ENCODE measurements around the gene RUFY2. TPM values are rescaled to one million over a fixed set of nuclear protein-coding genes. Genes with fewer than 3 reads are reported as not detected.
A peak's percentile ranks its signal among the peaks of the same experiment; 100 is the strongest.

The RUFY2 gene
- total RNA-seq, 4 donors from 2014 or later, result 8.1 to 25.4 (median 14.0) TPM

DNA sequence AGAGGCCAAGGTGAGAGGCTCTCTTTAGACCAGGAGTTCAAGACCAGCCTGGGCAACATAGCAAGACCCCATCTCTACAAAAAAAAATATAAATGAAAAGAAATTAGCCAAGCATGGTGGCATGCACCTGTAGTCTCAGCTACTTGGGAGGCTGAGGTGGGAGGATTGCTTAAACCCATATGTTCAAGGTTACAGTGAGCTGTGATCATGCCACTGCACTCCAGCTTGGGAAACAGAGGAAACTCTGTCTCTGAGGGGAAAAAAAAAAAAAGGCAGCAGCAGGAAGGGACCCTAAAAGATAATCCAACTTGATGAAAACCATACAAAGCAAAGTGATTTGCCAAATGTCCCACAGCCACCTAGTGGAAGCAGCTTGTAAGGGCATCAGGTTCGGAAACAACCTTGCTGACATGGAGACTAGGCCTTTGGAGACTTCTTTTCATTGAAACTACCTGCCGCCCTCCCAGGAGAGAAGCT lies 58.8 kb downstream of the RUFY2 start:
- WGBS, 2 donors, result 40 to 44% methylated on average over 2 of the region's 2 CpGs
- peaks cover 0 to 88% (median 29%) of the 10 kb centered on the region in 3 donors for H3K36me3 ChIP-seq
- H3K9me3 ChIP-seq, result no peaks in the 10 kb centered on the region
- no peak overlapping the region for H3K4me3 ChIP-seq
- TF ChIP-seq POLR2A (IDR thresholded peaks at IDR 0.05), result no peak
- TF ChIP-seq, protein P1, sequence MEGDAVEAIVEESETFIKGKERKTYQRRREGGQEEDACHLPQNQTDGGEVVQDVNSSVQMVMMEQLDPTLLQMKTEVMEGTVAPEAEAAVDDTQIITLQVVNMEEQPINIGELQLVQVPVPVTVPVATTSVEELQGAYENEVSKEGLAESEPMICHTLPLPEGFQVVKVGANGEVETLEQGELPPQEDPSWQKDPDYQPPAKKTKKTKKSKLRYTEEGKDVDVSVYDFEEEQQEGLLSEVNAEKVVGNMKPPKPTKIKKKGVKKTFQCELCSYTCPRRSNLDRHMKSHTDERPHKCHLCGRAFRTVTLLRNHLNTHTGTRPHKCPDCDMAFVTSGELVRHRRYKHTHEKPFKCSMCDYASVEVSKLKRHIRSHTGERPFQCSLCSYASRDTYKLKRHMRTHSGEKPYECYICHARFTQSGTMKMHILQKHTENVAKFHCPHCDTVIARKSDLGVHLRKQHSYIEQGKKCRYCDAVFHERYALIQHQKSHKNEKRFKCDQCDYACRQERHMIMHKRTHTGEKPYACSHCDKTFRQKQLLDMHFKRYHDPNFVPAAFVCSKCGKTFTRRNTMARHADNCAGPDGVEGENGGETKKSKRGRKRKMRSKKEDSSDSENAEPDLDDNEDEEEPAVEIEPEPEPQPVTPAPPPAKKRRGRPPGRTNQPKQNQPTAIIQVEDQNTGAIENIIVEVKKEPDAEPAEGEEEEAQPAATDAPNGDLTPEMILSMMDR (IDR thresholded peaks at IDR 0.05), result peak; percentile 7 to 64 (median 52)
- H3K4me1 ChIP-seq, result no peaks in the 10 kb centered on the region
- H3K27me3 ChIP-seq, result no peaks in the 10 kb centered on the region
- intact Hi-C loops (cut with DNase I), result no loop called here
- no peak overlapping the region for H3K27ac ChIP-seq
- no peak for DNase-seq

DNA sequence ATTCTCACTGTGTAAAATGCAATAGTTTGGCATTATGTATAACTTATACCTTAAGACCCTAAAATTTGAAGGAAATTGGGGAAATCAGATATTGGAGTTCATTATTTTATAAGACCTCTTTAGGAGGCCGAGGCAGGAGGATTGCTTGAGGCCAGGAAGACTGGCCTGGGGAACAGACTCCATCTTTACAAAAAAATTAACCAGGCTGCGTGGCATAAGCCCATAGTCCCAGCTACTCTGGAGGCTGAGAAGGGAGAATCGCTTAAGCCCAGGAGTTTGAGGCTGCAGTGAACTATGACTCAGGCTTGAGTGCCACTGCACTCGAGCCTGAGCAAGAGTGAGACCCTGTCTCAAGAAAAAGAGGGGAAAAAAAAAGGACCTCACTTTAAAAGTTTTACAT lies 60.3 kb downstream of the RUFY2 start:
- Histone ChIP-seq H3K9me3 (no peaks in the 10 kb centered on the region), H3K27me3 (no peaks in the 10 kb centered on the region), H3K4me3 (no peak overlapping the region), H3K36me3 (peaks cover 0 to 88% (median 26%) of the 10 kb centered on the region in 3 donors), H3K27ac (no peak overlapping the region), H3K4me1 (no peaks in the 10 kb centered on the region)
- no peak for TF ChIP-seq POLR2A (IDR thresholded peaks at IDR 0.05)
- TF ChIP-seq, protein P1 (IDR thresholded peaks at IDR 0.05), result no peak
- WGBS, 2 donors, result 81 to 88% methylated on average over 4 of the region's 4 CpGs
- intact Hi-C loops (cut with DNase I), result no loop called here
- no peak for DNase-seq

DNA sequence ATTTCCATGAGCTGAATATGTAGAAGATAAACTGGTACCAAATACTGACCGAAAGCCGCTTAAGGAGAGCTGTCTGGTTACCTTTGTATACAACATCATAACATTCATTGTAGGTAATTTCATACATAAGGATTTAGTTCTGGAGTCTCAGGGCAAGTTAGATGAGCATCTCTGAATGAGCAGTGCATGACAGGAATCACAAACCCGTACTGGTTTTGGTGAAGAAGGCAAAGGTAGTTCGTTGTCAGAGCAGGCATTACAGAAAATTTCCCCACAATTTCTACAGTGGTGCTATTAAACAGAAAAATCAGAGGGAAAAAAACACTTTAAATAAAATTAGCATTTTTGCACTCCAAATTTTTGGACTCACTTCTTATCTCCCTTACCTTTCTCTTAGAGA lies 61.5 kb downstream of the RUFY2 start:
- H3K36me3 ChIP-seq, result peaks cover 0 to 88% (median 37%) of the 10 kb centered on the region in 3 donors
- no peaks in the 10 kb centered on the region for H3K27me3 ChIP-seq
- H3K27ac ChIP-seq, result no peak overlapping the region
- H3K4me1 ChIP-seq, result no peaks in the 10 kb centered on the region
- 90 to 91% methylated on average over 4 of the region's 4 CpGs for WGBS, 2 donors
- DNase-seq, result no peak
- TF ChIP-seq POLR2A (IDR thresholded peaks at IDR 0.05), result no peak
- TF ChIP-seq, protein P1 (IDR thresholded peaks at IDR 0.05), result no peak
- intact Hi-C loops (cut with DNase I), result no loop called here
- no peaks in the 10 kb centered on the region for H3K9me3 ChIP-seq
- H3K4me3 ChIP-seq, result no peak overlapping the region

DNA sequence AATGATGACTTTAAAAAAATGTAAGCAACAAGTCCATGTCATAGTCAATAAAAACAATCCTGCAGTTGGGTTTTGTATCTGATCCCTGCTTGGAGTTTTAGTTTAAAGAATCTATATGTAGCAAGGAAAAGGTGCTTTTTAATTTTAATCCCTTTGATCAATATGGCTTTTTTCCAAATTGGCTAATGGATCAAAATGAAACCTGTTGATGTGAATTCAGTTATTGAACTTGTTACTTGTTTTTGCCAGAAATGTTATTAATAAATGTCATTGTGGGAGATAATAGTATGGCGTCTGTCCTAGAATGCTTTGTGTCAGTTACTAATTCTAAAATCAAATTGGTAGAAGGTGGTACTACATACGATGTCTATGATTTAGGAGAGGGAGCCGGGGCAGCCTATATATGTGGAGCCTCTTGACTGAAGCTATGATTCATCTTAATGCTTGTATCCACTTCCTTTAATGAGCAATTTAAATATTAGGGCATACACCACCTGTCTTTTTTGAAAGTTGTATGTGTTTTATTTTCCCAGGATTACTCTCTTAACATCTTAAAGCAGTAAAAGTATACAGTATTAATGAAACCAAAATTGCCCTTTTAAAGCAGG lies 64.1 kb downstream of the RUFY2 start:
- TF ChIP-seq, protein P1 (IDR thresholded peaks at IDR 0.05), result no peak
- TF ChIP-seq POLR2A (IDR thresholded peaks at IDR 0.05), result no peak
- no peak overlapping the region for H3K4me3 ChIP-seq
- 86 to 89% methylated on average over 3 of the region's 3 CpGs for WGBS, 2 donors
- peaks cover 0 to 9% (median 2%) of the 10 kb centered on the region in 3 donors for H3K4me1 ChIP-seq
- no peaks in the 10 kb centered on the region for H3K27me3 ChIP-seq
- no peak for DNase-seq
- no peak overlapping the region for H3K27ac ChIP-seq
- intact Hi-C loops (cut with DNase I), result no loop called here
- no peaks in the 10 kb centered on the region for H3K9me3 ChIP-seq
- H3K36me3 ChIP-seq, result peaks cover 7 to 94% (median 52%) of the 10 kb centered on the region in 3 donors

DNA sequence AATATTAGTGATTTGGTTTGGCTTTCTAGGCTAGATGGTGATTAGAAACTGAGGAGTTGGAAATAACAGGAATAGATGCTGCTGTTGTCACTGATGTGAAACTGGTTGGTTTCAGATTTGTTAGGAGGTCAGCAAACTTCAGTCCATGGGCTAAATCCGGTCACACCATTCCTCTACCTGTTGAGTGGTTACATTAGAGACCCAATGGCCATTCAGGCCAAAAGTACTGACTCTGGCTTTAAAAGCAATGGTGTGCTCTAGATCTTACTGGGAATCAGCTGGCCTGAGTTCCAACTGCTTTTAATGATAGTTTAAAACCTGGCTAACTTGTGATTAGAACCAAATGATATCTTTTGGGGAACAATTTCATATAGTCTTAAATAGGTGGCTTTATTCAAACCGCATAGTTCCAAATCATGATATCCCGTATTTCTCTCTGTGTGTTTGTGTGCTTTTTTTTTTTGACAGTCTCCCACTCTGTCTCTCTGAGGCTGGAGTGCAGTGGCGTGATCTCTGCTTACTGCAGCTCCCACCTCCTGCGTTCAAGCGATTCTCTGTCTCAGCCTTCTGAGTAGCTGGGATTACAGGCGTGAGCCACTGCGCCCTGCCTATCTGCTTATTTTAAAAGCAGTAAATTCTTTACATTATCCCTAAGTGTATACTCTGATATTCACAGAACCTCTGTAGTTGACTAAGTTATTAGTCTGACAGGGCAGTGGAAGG lies 66.6 kb downstream of the RUFY2 start:
- WGBS, 2 donors, result 92 to 95% methylated on average over 8 of the region's 8 CpGs
- H3K9me3 ChIP-seq, result no peaks in the 10 kb centered on the region
- H3K27me3 ChIP-seq, result no peaks in the 10 kb centered on the region
- H3K27ac ChIP-seq, result no peak overlapping the region
- peaks cover 14 to 34% (median 25%) of the 10 kb centered on the region in 3 donors for H3K4me1 ChIP-seq
- intact Hi-C loops (cut with DNase I), result no loop called here
- peaks cover 7 to 77% (median 38%) of the 10 kb centered on the region in 3 donors for H3K36me3 ChIP-seq
- no peak overlapping the region for H3K4me3 ChIP-seq
- no peak for DNase-seq
- TF ChIP-seq, protein P1 (IDR thresholded peaks at IDR 0.05), result no peak
- TF ChIP-seq POLR2A (IDR thresholded peaks at IDR 0.05), result no peak
